Raji (cell line): Measurements from ENCODE around the gene MRPL3.

ENCODE experiments used
- POLR2A ChIP-seq: IDR thresholded peaks from 2 replicates; pipeline ENCODE4 v1.6.1; 2011; ENCODE audit warnings: low read depth, low read length, control low read depth; ENCODE audit not compliant: insufficient read depth

The MRPL3 gene

DNA sequence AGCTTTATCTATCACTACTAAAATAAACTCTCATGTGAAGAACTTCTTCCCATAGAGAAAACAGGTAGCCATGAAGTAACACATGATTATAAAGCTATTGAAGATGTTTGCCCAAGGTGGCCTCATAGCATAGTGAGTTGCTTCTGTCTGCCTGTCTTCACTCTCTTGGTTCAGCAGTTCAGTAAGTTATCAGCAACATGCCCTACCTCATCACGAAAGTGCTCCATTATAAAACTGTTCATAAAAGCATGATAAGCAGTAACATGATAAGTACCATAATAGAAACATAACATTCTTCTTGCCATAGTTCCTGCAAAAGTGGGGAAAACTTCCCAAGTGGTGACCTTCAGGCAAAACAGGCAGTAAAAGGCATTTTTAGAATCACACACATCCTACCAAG is 45.6 kb downstream of the MRPL3 start:
- TF ChIP-seq POLR2A = no peak

GRCh38 chr3:131454501-131454900 is 48.3 kb downstream of the MRPL3 start:
- TF ChIP-seq POLR2A = no peak

DNA sequence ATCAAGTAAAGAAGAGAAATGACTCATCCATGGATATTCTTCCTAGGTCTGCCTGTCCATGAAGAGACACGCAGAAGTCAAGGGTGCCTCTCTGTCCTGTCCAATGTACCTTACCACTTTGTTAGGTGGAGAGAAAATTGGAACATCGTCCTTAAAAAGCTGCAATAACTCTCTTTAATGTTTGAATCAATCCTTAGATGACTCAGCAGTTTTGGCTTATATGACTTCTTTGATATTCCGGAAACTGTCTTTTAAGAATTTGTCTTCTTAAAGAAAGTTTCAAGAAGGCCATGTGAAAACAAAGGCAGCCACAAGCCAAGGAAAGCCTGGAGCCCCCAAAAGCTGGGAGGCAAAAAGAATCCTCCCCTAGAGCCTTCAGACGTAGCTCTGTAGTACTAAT is 49.2 kb downstream of the MRPL3 start:
- TF ChIP-seq POLR2A = no peak

GRCh38 chr3:131447349-131447748 is 55.4 kb downstream of the MRPL3 start:
- TF ChIP-seq POLR2A = no peak

GRCh38 chr3:131444180-131444579 is 58.6 kb downstream of the MRPL3 start:
- no peak for TF ChIP-seq POLR2A

DNA sequence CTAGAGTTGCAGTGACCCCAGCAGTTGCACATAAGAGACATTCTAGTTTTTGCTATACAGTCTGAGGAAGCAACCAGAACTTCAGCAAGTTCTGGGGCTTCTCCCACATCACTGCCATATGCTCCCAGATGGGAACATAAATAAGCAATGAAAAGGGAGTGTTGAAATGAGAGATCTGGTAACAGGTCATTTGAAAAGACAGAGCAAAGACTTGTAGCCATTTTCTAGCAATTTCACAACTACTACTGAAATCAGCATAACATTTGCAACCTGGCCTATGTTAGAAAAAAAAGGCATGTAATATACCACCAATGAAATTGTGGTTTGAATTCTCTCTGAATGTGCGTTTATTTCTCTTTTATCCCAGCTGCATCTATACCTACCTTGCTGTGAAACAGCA is 63.7 kb downstream of the MRPL3 start:
- no peak for TF ChIP-seq POLR2A

- no peak for TF ChIP-seq POLR2A
Observed at GRCh38 chr3:131435000-131435399, 67.8 kb downstream of the MRPL3 start.

DNA sequence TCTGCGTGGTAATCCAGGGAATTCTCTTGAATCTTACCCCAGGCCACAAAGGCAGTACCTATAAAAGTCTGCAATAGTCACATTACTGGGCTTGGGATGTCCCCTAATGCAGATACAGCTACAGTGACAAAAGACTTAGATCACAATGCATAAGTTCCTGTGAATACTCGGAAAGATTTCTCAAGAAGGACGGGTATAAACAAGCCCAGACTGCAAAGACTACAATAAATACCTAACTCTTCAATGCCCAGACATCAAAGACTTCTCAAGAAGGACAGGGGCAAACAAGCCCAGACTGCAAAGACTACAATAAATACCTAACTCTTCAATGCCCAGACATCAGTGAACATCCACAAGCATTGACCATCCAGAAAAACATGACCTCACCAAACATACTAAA is 70.3 kb downstream of the MRPL3 start:
- TF ChIP-seq POLR2A = no peak

DNA sequence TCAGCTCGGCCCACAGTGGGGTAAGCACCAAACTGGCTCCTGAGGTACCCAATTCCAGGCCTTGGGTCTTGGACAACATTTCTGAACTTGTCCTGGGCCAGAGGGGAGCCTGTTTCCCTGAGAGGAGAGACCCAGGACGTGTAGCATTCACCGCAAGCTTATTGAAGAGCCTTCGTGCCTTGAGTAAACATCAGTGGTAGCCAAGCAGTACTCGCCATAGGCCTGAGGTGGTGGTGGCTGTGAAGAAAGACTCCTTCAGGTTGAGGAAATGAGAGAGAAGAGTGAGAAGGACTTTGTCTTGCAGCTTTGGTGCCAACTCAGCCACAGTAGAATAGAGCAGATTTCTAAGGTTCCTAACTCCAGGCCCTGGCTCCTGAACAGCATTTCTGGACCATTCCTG is 71.0 kb downstream of the MRPL3 start:
- no peak for TF ChIP-seq POLR2A

DNA sequence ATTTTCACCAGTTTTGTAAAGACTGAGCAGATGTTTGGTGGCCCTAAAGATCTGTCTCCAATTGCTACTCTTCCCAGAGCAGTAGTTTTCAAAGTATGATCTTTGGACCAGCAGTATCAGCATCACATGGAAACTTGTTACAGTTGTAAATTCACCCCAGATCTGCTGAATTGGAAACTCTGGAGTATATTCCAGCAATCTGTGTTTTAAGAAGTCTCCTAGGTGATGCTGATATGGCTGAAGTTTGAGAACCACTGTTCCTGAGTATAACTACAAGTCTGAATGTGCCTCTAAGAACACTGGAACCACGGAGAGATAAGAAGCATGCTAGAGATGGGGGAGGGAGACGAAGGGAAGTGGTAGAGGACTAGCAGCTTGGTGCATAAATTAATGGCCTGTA is 75.5 kb downstream of the MRPL3 start:
- TF ChIP-seq POLR2A = no peak

GRCh38 chr3:131421957-131422498 is 80.7 kb downstream of the MRPL3 start:
- TF ChIP-seq POLR2A = no peak

GRCh38 chr3:131421301-131421700 is 81.5 kb downstream of the MRPL3 start:
- TF ChIP-seq POLR2A = no peak

GRCh38 chr3:131417751-131418150 is 85.0 kb downstream of the MRPL3 start:
- TF ChIP-seq POLR2A = no peak
